Natural killer cell (primary cell): ENCODE results near the gene SPTB. TPM values are rescaled to one million over a fixed set of nuclear protein-coding genes. Genes with fewer than 3 reads are reported as not detected.
A peak's percentile ranks its signal among the peaks of the same experiment; 100 is the strongest.

Experiments used
- ATAC-seq, 3 donors: fragments of 150-1000 bp in 2 of 3; fragments of 200-7000 bp in 1 of 3; cut with Tn5 transposase; 1 replicate in 1 of 3; 2 replicates in 2 of 3; pipeline ENCODE4 v1.10.0; 2021; ENCODE audit warnings: mild to moderate bottlenecking in 2 of 3, moderate library complexity in 2 of 3
- DNase-seq, 2 donors: peaks; one replicate each; pipeline versions ENCODE4 v3.0.0 to v3.0.0-alpha.2; 2013 to 2021; ENCODE audit warnings: mixed read lengths in 1 of 2
- H3K27ac ChIP-seq: one replicate; pipeline ENCODE4 v1.5.1; 2013; ENCODE audit warnings: mild to moderate bottlenecking, low read length
- H3K27me3 ChIP-seq: one replicate; pipeline ENCODE4 v1.6.1; 2013; ENCODE audit warnings: low read length; ENCODE audit not compliant: control insufficient read depth, insufficient read depth
- H3K36me3 ChIP-seq: one replicate; pipeline ENCODE4 v1.6.1; 2013; ENCODE audit warnings: low read length; ENCODE audit not compliant: control insufficient read depth, insufficient read depth
- H3K4me1 ChIP-seq: one replicate; pipeline ENCODE4 v1.6.1; 2013; ENCODE audit warnings: low read length; ENCODE audit not compliant: control insufficient read depth, insufficient read depth
- H3K4me3 ChIP-seq: one replicate; pipeline ENCODE4 v1.5.1; 2013; ENCODE audit warnings: low read length
- H3K9me3 ChIP-seq: one replicate; pipeline ENCODE4 v1.6.1; 2013; ENCODE audit warnings: low read length; ENCODE audit not compliant: control insufficient read depth, insufficient read depth
- H3K27ac Mint-ChIP-seq, 2 donors: one replicate each; pipeline ENCODE4 v1.8.0; 2022; ENCODE audit warnings: mild to moderate bottlenecking in 2 of 2, mixed read lengths in 2 of 2, moderate library complexity in 1 of 2
- H3K27me3 Mint-ChIP-seq, 2 donors: one replicate each; pipeline ENCODE4 v1.8.0; 2022; ENCODE audit warnings: low read depth in 2 of 2, mixed read lengths in 2 of 2
- H3K36me3 Mint-ChIP-seq: one replicate; pipeline ENCODE4 v1.8.0; 2022; ENCODE audit warnings: mixed read lengths
- H3K4me1 Mint-ChIP-seq, 2 donors: one replicate each; pipeline ENCODE4 v1.8.0; 2022; ENCODE audit warnings: mixed read lengths in 2 of 2
- H3K4me3 Mint-ChIP-seq: one replicate; pipeline ENCODE4 v1.8.0; 2022; ENCODE audit warnings: mild to moderate bottlenecking, moderate library complexity, mixed read lengths
- H3K9me3 Mint-ChIP-seq, 2 donors: one replicate each; pipeline ENCODE4 v1.8.0; 2022; ENCODE audit warnings: mixed read lengths in 2 of 2
- WGBS: methylation state at CpG from one replicate; pipeline ENCODE4 v1.1.7; 2013; ENCODE audit warnings: missing lambda C conversion rate; ENCODE audit not compliant: insufficient coverage; 5-methylcytosine and 5-hydroxymethylcytosine counted together
- intact Hi-C: fragments of 100-400 bp; cut with micrococcal nuclease; formaldehyde crosslinking; loops from one replicate; pipeline ENCODE4 v1.14.2; 2022
- total RNA-seq, 4 donors: library from RNA; stranded (reverse); fragments of 120-200 nt in 1 of 4; gene quantifications; one replicate each; pipeline versions ENCODE4 v1.2.3 to v1.2.4, GENCODE V29; 2013 to 2022
- TF ChIP-seq, protein P1 (sequence below): fragments of 200-600 bp; IDR thresholded peaks from one replicate; pipeline ENCODE4 v1.8.0; 2022; ENCODE audit warnings: antibody characterized with exemption

Gene SPTB
- total RNA-seq, 3 donors from 2014 or later (not counting 1 experiment from before 2014, with no cell fraction given), result 0.07 to 0.59 (median 0.13) TPM

- H3K4me3 Mint-ChIP-seq, result peak overlapping the region; percentile 73
- no peak for ATAC-seq
- DNase-seq, result no peak
- TF ChIP-seq, protein P1, sequence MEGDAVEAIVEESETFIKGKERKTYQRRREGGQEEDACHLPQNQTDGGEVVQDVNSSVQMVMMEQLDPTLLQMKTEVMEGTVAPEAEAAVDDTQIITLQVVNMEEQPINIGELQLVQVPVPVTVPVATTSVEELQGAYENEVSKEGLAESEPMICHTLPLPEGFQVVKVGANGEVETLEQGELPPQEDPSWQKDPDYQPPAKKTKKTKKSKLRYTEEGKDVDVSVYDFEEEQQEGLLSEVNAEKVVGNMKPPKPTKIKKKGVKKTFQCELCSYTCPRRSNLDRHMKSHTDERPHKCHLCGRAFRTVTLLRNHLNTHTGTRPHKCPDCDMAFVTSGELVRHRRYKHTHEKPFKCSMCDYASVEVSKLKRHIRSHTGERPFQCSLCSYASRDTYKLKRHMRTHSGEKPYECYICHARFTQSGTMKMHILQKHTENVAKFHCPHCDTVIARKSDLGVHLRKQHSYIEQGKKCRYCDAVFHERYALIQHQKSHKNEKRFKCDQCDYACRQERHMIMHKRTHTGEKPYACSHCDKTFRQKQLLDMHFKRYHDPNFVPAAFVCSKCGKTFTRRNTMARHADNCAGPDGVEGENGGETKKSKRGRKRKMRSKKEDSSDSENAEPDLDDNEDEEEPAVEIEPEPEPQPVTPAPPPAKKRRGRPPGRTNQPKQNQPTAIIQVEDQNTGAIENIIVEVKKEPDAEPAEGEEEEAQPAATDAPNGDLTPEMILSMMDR, result no peak
- H3K27ac ChIP-seq, result no peak overlapping the region
- no peaks in the 10 kb centered on the region for H3K27me3 Mint-ChIP-seq
- peaks cover 4% of the 10 kb centered on the region for H3K36me3 ChIP-seq
- peaks cover 20% of the 10 kb centered on the region for H3K36me3 Mint-ChIP-seq
- no peak overlapping the region for H3K4me3 ChIP-seq
- H3K9me3 Mint-ChIP-seq, result peaks cover 0 to 3% of the 10 kb centered on the region in 2 donors
- no peaks in the 10 kb centered on the region for H3K9me3 ChIP-seq
- H3K27ac Mint-ChIP-seq, result peak overlapping the region; percentile 76 to 86
- no peaks in the 10 kb centered on the region for H3K27me3 ChIP-seq
- H3K4me1 ChIP-seq, result peaks cover 76% of the 10 kb centered on the region
- intact Hi-C loops, result no loop called here
- 96% methylated on average over 20 of the region's 22 CpGs for WGBS
- H3K4me1 Mint-ChIP-seq, result peaks cover 93 to 96% of the 10 kb centered on the region in 2 donors
These were observed 163.9 kb downstream of the SPTB start for GRCh38 chr14:64715628-64716412.

DNA sequence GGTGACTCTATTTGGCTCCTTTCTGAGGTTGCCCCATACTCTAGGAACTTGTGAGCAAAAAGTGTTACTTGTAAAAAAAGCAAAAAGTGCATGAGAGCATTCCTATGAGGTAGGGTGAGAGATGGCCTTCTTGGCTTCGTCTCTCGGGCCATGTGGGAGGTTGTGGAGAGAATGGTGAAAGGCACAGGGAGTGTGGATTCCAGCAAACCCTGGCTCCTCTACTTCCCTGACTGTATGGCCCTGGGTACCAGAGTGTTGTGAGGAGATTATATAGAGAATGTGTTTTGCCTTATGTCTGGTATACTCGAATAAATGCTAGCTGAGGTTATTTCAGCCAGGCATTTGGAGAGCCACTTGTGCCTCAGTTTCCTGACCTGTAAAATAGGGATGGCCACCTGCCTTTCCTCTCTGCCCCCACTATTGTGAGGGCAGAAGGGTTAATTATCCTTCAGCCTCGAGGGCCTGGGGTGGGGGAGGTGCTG is 164.5 kb downstream of the SPTB start:
- ATAC-seq (no peak), DNase-seq (no peak)
- Mint-ChIP-seq H3K27me3 (no peaks in the 10 kb centered on the region), H3K4me1 (peaks cover 93 to 96% of the 10 kb centered on the region in 2 donors), H3K27ac (peak overlapping the region; percentile 76 to 86), H3K4me3 (peak overlapping the region; percentile 73), H3K36me3 (peaks cover 20% of the 10 kb centered on the region), H3K9me3 (peaks cover 0 to 3% of the 10 kb centered on the region in 2 donors)
- intact Hi-C loops, result no loop called here
- H3K9me3 ChIP-seq, result no peaks in the 10 kb centered on the region
- H3K36me3 ChIP-seq, result peaks cover 4% of the 10 kb centered on the region
- 83% methylated on average over 4 of the region's 4 CpGs for WGBS
- no peaks in the 10 kb centered on the region for H3K27me3 ChIP-seq
- H3K4me3 ChIP-seq, result no peak overlapping the region
- H3K4me1 ChIP-seq, result peaks cover 76% of the 10 kb centered on the region
- peak overlapping the region; percentile 55 for H3K27ac ChIP-seq
- TF ChIP-seq, protein P1, result no peak

GRCh38 chr14:64714432-64715025 is 165.2 kb downstream of the SPTB start:
- Mint-ChIP-seq H3K27me3 (no peaks in the 10 kb centered on the region), H3K4me3 (peak overlapping the region; percentile 67), H3K9me3 (peaks cover 0 to 3% of the 10 kb centered on the region in 2 donors), H3K4me1 (peaks cover 93 to 96% of the 10 kb centered on the region in 2 donors), H3K27ac (peak overlapping the region; percentile 76 to 86), H3K36me3 (peaks cover 20% of the 10 kb centered on the region)
- Histone ChIP-seq H3K36me3 (peaks cover 4% of the 10 kb centered on the region), H3K9me3 (no peaks in the 10 kb centered on the region), H3K4me3 (no peak overlapping the region), H3K4me1 (peaks cover 74% of the 10 kb centered on the region), H3K27ac (peak overlapping the region; percentile 55), H3K27me3 (no peaks in the 10 kb centered on the region)
- 69% methylated on average over 4 of the region's 5 CpGs for WGBS
- ATAC-seq (peak; percentile 55 to 63 (median 61)), DNase-seq (no peak)
- TF ChIP-seq, protein P1, result no peak
- intact Hi-C loops, result loop anchor here (1.0 kb wide), 1 partner anchor 10 kb away; no protein-coding TSS in a partner anchor
